NCI-H460 (cell line): ENCODE data around the gene NOTUM. TPM values are rescaled to one million over a fixed set of nuclear protein-coding genes. Genes with fewer than 3 reads are reported as not detected.
A peak's percentile ranks its signal among the peaks of the same experiment; 100 is the strongest.

Experiments used
- DNase-seq: peaks from one replicate; pipeline ENCODE4 v3.0.0-alpha.2; 2016; ENCODE audit warnings: low read depth; ENCODE audit errors: extremely low read depth
- total RNA-seq: library from RNA; depleted of rRNA; stranded (reverse); fragments of >200 nt; shearing (Covaris generic); gene quantifications from 2 replicates; pipeline ENCODE4 v1.2.3, GENCODE V29; 2014

Gene NOTUM
- total RNA-seq, 1 experiment from 2014 or later: 0.15 TPM

GRCh38 chr17:81980122-81980521 lies 19.1 kb upstream of the NOTUM start:
- no peak for DNase-seq

- DNase-seq: no peak
Observed at GRCh38 chr17:81978524-81979298, 17.7 kb upstream of the NOTUM start.

GRCh38 chr17:81977211-81977808 lies 16.3 kb upstream of the NOTUM start, which contains the start of gene ASPSCR1:
ASPSCR1 (plus strand) TSS chr17:81977629; CDS start chr17:81977647, 18 bp downstream.
- DNase-seq: peak; percentile 89

- no peak for DNase-seq
Observed at GRCh38 chr17:81976332-81977210, 15.6 kb upstream of the NOTUM start.

- no peak for DNase-seq
Observed at GRCh38 chr17:81973432-81973831, 12.4 kb upstream of the NOTUM start.

- no peak for DNase-seq
Observed at GRCh38 chr17:81968850-81969812, 8.1 kb upstream of the NOTUM start.

- no peak for DNase-seq
Observed at GRCh38 chr17:81968396-81968745, 7.4 kb upstream of the NOTUM start.

- DNase-seq: no peak
Observed at GRCh38 chr17:81967533-81968395, 6.8 kb upstream of the NOTUM start.

GRCh38 chr17:81967244-81967532 lies 6.2 kb upstream of the NOTUM start:
- no peak for DNase-seq

- DNase-seq: no peak
Observed at GRCh38 chr17:81966343-81967243, 5.6 kb upstream of the NOTUM start.

GRCh38 chr17:81964081-81964849 lies 3.3 kb upstream of the NOTUM start:
- DNase-seq: no peak

- DNase-seq: no peak
Observed at GRCh38 chr17:81962499-81963441, 1.8 kb upstream of the NOTUM start.

GRCh38 chr17:81961521-81962498 lies 823 bp upstream of the NOTUM start:
- DNase-seq: no peak

- DNase-seq: no peak
Observed at GRCh38 chr17:81960130-81960958, 643 bp downstream of the NOTUM start.
